SK-N-SH (cell line): ENCODE results near the gene CCDC187. TPM values are rescaled to one million over a fixed set of nuclear protein-coding genes. Genes with fewer than 3 reads are reported as not detected.

Experiments used
- CTCF ChIA-PET: fragments of 300-600, 350-600 bp; formaldehyde crosslinking; extraction: SDS; loops from one replicate; lab custom pipeline; 2021; lab: Yijun Ruan, JAX
- POLR2A ChIA-PET: fragments of 350-600 bp; sonication (Branson Sonifier 250); formaldehyde crosslinking; extraction: SDS; loops from one replicate; lab custom pipeline; 2020; ENCODE audit warnings: antibody characterized with exemption, inconsistent platforms; lab: Yijun Ruan, JAX
- DNase-seq: peaks from one replicate; pipeline ENCODE4 v3.0.0; 2012
- H2AFZ ChIP-seq: fragments of 200-600 bp; sonication (generic); 2 replicates; pipeline ENCODE4 v1.8.1; 2016; ENCODE audit warnings: antibody characterized with exemption, mild to moderate bottlenecking, low read depth
- H3F3A ChIP-seq: fragments of 200-600 bp; sonication (generic); replicated peaks from 2 replicates; pipeline ENCODE3; 2016; ENCODE audit warnings: antibody characterized with exemption, mild to moderate bottlenecking; ENCODE audit not compliant: insufficient read depth
- H3K27ac ChIP-seq, 2 experiments: fragments of 200-500 bp in 1 of 2; fragments of 200-600 bp in 1 of 2; sonication (Bioruptor generic) in 1 of 2; sonication (generic), shearing (Covaris generic) in 1 of 2; 2 replicates each; pipeline versions ENCODE4 v1.5.1 to v1.6.1; 2014 to 2016; ENCODE audit warnings: low read depth in 2 of 2, inconsistent platforms in 1 of 2, low read length in 1 of 2, mild to moderate bottlenecking in 1 of 2, mixed read lengths in 1 of 2
- H3K27me3 ChIP-seq: fragments of 200-600 bp; sonication (generic), shearing (Covaris generic); 2 replicates; pipeline ENCODE4 v1.6.1; 2016; ENCODE audit warnings: mixed run types; ENCODE audit not compliant: insufficient read depth
- H3K36me3 ChIP-seq, 2 experiments: fragments of 200-500 bp in 1 of 2; fragments of 200-600 bp in 1 of 2; sonication (Bioruptor generic) in 1 of 2; sonication (generic) in 1 of 2; replicated peaks in 1 of 2; 2 replicates each; pipeline versions ENCODE3 to v1.5.1; 2014 to 2016; ENCODE audit warnings: low read length in 1 of 2, mild to moderate bottlenecking in 1 of 2; ENCODE audit not compliant: insufficient read depth in 2 of 2, control insufficient read depth in 1 of 2
- H3K4me1 ChIP-seq, 2 experiments: fragments of 200-500 bp in 1 of 2; fragments of 200-600 bp in 1 of 2; sonication (Bioruptor generic) in 1 of 2; sonication (generic), shearing (Covaris generic) in 1 of 2; 2 replicates each; pipeline versions ENCODE4 v1.5.1 to v1.6.1; 2014 to 2016; ENCODE audit warnings: low read depth in 1 of 2, low read length in 1 of 2, mixed run types in 1 of 2; ENCODE audit not compliant: insufficient read depth in 2 of 2, control insufficient read depth in 1 of 2
- H3K4me2 ChIP-seq: fragments of 200-600 bp; sonication (generic), shearing (Covaris generic); 2 replicates; pipeline ENCODE4 v1.6.1; 2017; ENCODE audit warnings: mixed run types
- H3K4me3 ChIP-seq, 2 experiments: fragments of 200-500 bp in 1 of 2; fragments of 200-600 bp in 1 of 2; sonication (Bioruptor generic) in 1 of 2; sonication (generic), shearing (Covaris generic) in 1 of 2; 2 replicates each; pipeline versions ENCODE4 v1.5.1 to v1.8.1; 2014 to 2016; ENCODE audit warnings: low read depth in 2 of 2, inconsistent platforms in 1 of 2, low read length in 1 of 2, mild to moderate bottlenecking in 1 of 2, mixed read lengths in 1 of 2, moderate library complexity in 1 of 2
- H3K79me2 ChIP-seq: fragments of 200-600 bp; sonication (generic); 2 replicates; pipeline ENCODE4 v1.8.1; 2017; ENCODE audit warnings: mild to moderate bottlenecking; ENCODE audit not compliant: insufficient read depth
- H3K9ac ChIP-seq: fragments of 200-600 bp; sonication (generic); 2 replicates; pipeline ENCODE4 v1.6.1; 2017; ENCODE audit warnings: mixed run types
- H3K9me2 ChIP-seq: fragments of 200-600 bp; sonication (generic); 2 replicates; pipeline ENCODE4 v1.6.1; 2017; ENCODE audit warnings: mixed run types
- H3K9me3 ChIP-seq: fragments of 200-600 bp; sonication (generic); 2 replicates; pipeline ENCODE4 v1.6.1; 2017; ENCODE audit warnings: mixed run types, mild to moderate bottlenecking, moderate library complexity
- H4K20me1 ChIP-seq: fragments of 200-600 bp; sonication (generic); 2 replicates; pipeline ENCODE4 v1.6.1; 2017; ENCODE audit warnings: mild to moderate bottlenecking, mixed run types; ENCODE audit not compliant: insufficient read depth
- EP300 ChIP-seq, 2 experiments: IDR thresholded peaks; 2 replicates each; pipeline versions ENCODE4 v1.4.0 to v1.6.1; 2012; ENCODE audit warnings: borderline replicate concordance in 1 of 2, low read depth in 1 of 2, low read length in 1 of 2
- FOSL2 ChIP-seq: IDR thresholded peaks from 2 replicates; pipeline ENCODE4 v1.4.0; 2012; ENCODE audit warnings: low read depth, mild to moderate bottlenecking, moderate library complexity, borderline replicate concordance
- FOXJ3 ChIP-seq: sonication (generic); formaldehyde crosslinking; IDR thresholded peaks from 2 replicates; pipeline ENCODE4 v1.5.1; 2020; ENCODE audit warnings: mild to moderate bottlenecking, missing genetic modification reagents
- GABPA ChIP-seq: IDR thresholded peaks from 2 replicates; pipeline ENCODE4 v1.4.0; 2012; ENCODE audit warnings: low read depth, mild to moderate bottlenecking
- IRF3 ChIP-seq: fragments of 150-350 bp; IDR thresholded peaks from 2 replicates; pipeline ENCODE4 v1.6.1; 2016; ENCODE audit warnings: mild to moderate bottlenecking, low read depth, low read length
- JUND ChIP-seq: IDR thresholded peaks from 2 replicates; pipeline ENCODE4 v1.4.0; 2012
- MEF2A ChIP-seq: IDR thresholded peaks from 2 replicates; pipeline ENCODE4 v1.4.0; 2012; ENCODE audit warnings: low read depth, borderline replicate concordance
- NFIC ChIP-seq: IDR thresholded peaks from 2 replicates; pipeline ENCODE4 v1.4.0; 2012; ENCODE audit warnings: borderline replicate concordance
- NRF1 ChIP-seq: IDR thresholded peaks from 2 replicates; pipeline ENCODE4 v1.6.1; 2012; ENCODE audit warnings: low read depth, mild to moderate bottlenecking, low read length
- POLR2AphosphoS5 ChIP-seq: IDR thresholded peaks from 2 replicates; pipeline ENCODE4 v1.6.1; 2012; ENCODE audit warnings: low read depth, low read length
- RAD21 ChIP-seq: IDR thresholded peaks from 2 replicates; pipeline ENCODE4 v1.6.1; 2012; ENCODE audit warnings: mild to moderate bottlenecking, low read length
- RCOR1 ChIP-seq: fragments of 150-350 bp; IDR thresholded peaks from 2 replicates; pipeline ENCODE4 v1.6.1; 2017; ENCODE audit warnings: antibody characterized with exemption, low read length
- REST ChIP-seq: IDR thresholded peaks from 2 replicates; pipeline ENCODE4 v1.6.1; 2012; ENCODE audit warnings: mild to moderate bottlenecking, low read depth, low read length, moderate library complexity
- SMC3 ChIP-seq: IDR thresholded peaks from 2 replicates; pipeline ENCODE4 v1.6.1; 2012; ENCODE audit warnings: low read depth, low read length, improper control_type of control experiment
- TAF1 ChIP-seq: IDR thresholded peaks from 2 replicates; pipeline ENCODE4 v1.6.1; 2012; ENCODE audit warnings: low read depth, mild to moderate bottlenecking, low read length, moderate library complexity, borderline replicate concordance
- TCF12 ChIP-seq: IDR thresholded peaks from 2 replicates; pipeline ENCODE4 v1.4.0; 2012
- USF1 ChIP-seq: IDR thresholded peaks from 2 replicates; pipeline ENCODE4 v1.4.0; 2012; ENCODE audit warnings: low read depth, borderline replicate concordance
- WGBS: methylation state at CpG from one replicate; pipeline ENCODE4 v1.1.6; 2017; ENCODE audit warnings: low lambda C conversion rate; 5-methylcytosine and 5-hydroxymethylcytosine counted together
- polyA plus RNA-seq, 3 experiments: library from polyadenylated mRNA; depleted of rRNA; stranded (reverse); fragments of >200 nt; gene quantifications; 2 replicates each; pipeline ENCODE4 v1.2.3, GENCODE V29; 2012

CCDC187 gene
- polyA plus RNA-seq, 1 of the 3 experiments (the other 2 are of a cell fraction), result not detected

GRCh38 chr9:136242248-136242647, 61.6 kb downstream of the CCDC187 start:
- Histone ChIP-seq H3F3A (peaks cover 4% of the 10 kb centered on the region), H3K79me2 (peaks cover 44% of the 10 kb centered on the region), H3K9ac (no peak overlapping the region), H3K4me1 (peaks cover 8 to 15% of the 10 kb centered on the region in 2 experiments; a peak in 3 of 4 replicates), H3K9me3 (no peaks in the 10 kb centered on the region), H3K4me2 (no peak overlapping the region), H2AFZ (no peak overlapping the region), H3K4me3 (no peak overlapping the region), H3K27me3 (no peaks in the 10 kb centered on the region), H3K36me3 (peaks cover 0 to 4% of the 10 kb centered on the region in 2 experiments), H3K9me2 (no peaks in the 10 kb centered on the region)
- POLR2A ChIA-PET, result no interaction called here
- CTCF ChIA-PET, result interaction anchor here (1.1 to 5.0 kb wide), 3 partner anchors 16 to 56 kb away, joined by 3 to 35 read pairs (median 3); no protein-coding TSS in a partner anchor
- DNase-seq, result no peak
- TF ChIP-seq TAF1, result no peak
- no peak for TF ChIP-seq NFIC
- TF ChIP-seq TCF12, result no peak
- no peak for TF ChIP-seq POLR2AphosphoS5
- TF ChIP-seq IRF3, result no peak
- TF ChIP-seq SMC3, result no peak
- no peak for TF ChIP-seq RCOR1
- no peak for TF ChIP-seq NRF1
- no peak for TF ChIP-seq REST
- TF ChIP-seq FOSL2, result no peak
- TF ChIP-seq EP300 (IDR thresholded peaks at IDR 0.05; ENCODE audit: borderline replicate concordance in 1 of 2, low read depth in 1 of 2, low read length in 1 of 2), result no peak
- no peak for TF ChIP-seq USF1
- no peak for TF ChIP-seq FOXJ3
- no peak for TF ChIP-seq RAD21
- no peak for TF ChIP-seq GABPA
- no peak for TF ChIP-seq MEF2A
- no peak for TF ChIP-seq JUND
- TF ChIP-seq, all 33 proteins: peak for 0
- H3K27ac ChIP-seq, result no peak overlapping the region
- peaks cover 68% of the 10 kb centered on the region for H4K20me1 ChIP-seq
- WGBS, result 90% methylated on average over 6 of the region's 8 CpGs
